GM19467 (cell line): Measurements from ENCODE around the gene ADISSP.

Experiments
- ATAC-seq: cut with Tn5 transposase; IDR thresholded peaks from one replicate; pipeline ENCODE4 v1.9.1; 2021; ENCODE audit warnings: mild to moderate bottlenecking, moderate library complexity; ENCODE audit not compliant: unreplicated experiment

ADISSP gene

DNA sequence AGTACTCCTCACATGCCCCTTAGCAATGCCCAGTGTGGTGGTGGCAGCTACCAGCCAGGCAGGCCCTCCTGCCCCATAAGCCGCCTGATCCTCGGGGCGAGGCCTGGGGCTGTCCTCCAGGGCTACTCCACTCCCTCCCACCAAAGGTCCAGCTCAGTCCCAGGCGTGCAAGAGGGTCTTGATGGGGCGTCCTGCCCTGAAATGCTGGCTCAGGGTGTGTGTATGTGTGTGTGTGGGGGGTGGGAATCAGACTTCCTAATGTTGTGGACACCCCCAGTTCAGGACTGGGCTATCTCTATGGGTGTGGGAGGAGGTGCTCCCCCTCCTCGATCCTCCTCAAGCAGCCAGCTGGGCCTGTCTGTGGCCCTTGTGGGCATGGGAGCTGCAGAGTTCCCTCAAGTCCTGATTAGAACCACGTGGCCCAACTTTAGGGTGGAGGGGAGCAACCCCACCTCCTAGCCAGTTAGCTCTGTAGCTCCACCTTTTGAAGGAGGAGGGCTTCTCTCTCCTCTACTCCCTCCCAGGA lies 27.6 kb downstream of the ADISSP start:
- no peak for ATAC-seq

- ATAC-seq = no peak
Observed at GRCh38 chr20:3739054-3739925, 28.3 kb downstream of the ADISSP start.

DNA sequence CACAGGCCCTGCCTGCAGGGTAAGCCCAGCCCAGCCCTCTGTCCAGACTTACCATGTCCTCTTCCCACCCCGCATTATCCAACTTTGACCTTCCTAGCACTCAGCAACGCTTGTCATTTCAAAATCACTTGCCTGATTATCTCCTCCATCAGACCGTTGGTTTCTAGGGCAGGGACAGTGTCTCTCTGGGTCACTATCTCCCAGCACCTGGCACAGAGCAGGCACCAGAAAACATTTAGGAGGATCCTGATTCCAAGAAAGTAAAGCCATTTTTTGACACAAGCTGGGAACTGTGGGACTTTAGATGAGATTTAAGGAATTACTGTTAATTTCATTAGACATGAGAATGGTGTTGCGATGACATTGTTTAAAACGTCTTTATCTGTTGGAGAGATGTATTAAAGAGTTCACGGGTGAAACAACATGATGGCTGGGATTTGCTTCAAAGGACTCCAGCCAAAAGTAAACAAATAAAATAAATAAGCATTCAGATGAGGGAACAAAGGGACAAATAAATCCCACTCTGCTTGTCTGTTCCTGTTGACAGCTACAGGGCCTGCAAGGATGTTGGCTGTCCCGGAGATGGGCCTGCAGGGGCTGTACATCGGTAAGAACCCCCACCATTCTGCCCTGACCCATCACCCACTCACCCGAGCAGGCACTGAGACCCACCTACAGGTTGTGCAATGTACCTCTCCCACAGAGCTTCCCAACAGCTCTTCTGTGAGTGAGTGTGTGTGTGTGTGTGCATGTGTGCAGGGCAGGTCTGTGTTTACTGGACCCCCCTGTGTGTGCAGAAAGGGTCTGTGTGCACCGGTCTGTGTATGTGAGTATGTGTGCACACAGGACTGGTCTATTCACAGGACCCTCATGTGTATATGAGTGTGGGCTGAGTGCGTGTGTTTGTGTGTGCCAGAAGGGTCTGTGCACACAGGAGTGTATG lies 29.2 kb downstream of the ADISSP start:
- no peak for ATAC-seq

DNA sequence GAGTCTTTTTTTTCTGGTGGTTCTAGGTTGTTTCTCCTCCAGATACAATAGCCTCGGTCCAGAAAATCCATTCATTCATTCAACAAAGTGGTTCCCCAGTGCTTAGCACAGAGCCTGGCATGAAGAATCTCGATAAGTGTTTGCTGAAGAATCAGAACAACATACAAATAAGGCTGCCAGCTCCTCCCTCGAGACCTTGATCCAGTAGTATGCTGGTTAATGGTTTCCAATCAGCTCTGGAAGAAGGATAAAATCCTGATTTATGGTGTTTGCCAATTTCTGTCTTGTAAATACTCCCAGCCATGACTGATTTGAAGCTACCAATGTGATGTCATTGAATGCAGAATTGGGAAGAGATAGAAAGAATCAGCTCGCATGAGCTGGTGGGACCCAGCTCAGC lies 31.8 kb downstream of the ADISSP start:
- no peak for ATAC-seq

- ATAC-seq = no peak
Observed at GRCh38 chr20:3734111-3734843, 33.3 kb downstream of the ADISSP start.

DNA sequence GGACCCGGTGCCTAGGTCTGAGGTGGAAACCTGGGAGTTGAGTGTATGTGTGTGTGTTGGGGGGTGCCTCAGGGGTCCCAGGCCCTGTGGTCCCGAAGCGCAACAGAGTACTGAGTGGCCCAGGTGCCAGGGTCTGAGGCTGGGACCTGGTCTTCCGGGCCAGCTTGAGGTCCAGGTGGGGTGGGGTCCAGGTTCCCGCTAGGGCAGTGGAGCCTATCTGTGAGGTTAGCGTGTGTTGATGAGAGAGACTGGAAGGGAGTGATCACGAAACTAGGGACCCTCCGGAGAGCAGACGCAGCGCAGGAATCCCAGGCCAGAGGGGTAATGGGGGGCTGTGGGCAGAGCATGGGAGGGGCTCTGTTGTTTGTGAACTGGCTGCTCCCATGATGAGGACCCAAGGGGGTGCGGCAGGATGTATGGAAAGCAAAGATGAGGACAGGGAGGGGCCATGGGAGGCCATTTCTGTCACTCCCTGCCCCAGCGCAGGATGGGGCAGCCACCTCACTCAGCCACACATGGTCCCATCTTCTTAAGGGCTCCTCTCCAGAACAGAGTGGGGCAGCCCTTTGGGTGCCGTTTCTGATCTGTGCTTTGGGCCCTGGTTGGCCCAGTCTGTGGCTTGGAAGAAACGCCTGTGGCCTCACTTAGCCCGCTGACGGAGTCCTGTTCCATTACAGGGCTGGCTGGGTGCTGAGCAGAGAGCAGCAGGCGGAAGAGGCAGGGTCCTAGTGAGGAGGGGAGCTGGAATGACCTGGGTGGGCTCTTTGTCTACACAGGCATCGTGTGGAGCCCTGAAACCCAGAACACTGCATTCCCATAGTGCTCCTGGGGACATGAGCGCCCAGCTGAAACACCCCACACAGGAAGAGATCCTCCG lies 34.2 kb downstream of the ADISSP start:
- no peak for ATAC-seq

DNA sequence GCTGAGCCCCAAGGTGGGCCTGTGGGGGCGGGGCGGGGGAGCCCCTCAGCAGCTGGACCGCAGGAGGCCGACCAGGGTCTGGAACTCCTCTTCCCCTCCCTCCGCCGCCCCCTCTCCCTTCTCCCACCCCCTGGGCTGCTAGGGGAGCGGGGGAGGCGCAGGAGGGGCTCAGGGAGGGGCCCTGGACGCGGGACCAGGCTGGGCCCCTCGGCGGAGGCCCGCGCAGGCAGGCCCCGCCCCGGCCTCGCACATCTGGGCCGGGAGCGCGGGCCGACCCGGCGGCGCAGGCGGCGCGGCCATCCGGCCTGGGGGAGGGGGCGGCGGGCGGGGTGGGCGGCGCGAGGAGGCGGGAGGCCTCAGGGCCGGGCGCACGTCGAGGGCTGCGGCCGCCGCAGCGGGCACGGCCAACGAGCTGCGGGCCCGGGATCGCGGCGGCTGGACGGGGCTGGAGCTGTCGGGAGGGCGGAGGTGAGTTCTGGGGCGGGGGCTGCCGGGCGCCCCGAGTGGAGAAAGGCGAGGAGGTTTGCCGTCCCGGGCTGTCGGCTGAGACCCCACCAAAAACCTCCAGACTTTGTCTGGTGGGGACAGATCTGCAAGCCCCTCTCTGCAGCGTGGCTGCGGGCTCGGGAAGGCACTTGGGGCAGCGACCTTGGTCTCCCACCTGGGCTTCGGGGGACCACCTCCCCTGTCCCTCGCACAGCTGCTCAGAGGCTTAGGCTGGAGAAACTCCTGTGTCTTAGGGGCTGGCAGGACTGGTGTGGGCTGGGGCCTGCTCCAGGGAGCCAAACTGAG lies 35.0 kb downstream of the ADISSP start, which contains the start of gene HSPA12B:
TSS of gene HSPA12B (plus strand) at position 359 of the 792 bp plus-strand sequence. CDS start 5,990 bp downstream, outside the sequence.
- no peak for ATAC-seq

DNA sequence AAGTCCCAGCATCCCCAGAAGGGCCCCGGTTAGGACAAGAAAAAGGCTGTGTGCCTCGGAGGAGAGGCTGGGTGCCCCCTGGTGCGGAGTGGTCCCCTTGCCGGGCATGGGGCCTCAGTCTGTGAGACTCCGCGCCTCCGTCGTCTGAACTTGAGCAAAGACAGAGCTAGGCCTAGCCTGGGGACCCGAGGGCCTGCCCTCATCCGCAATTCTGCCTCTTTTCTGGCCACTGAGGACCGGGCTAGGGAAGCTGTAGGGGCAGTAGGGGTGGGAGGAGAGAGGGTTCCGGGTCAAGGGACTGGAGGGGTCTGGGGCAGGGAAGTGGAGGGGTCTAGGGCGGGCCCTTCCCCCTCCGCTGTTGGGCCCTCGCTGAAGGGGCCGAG lies 35.6 kb downstream of the ADISSP start:
- no peak for ATAC-seq

GRCh38 chr20:3730803-3731672 lies 36.5 kb downstream of the ADISSP start:
- no peak for ATAC-seq

- no peak for ATAC-seq
Observed at GRCh38 chr20:3729811-3730540, 37.6 kb downstream of the ADISSP start.

DNA sequence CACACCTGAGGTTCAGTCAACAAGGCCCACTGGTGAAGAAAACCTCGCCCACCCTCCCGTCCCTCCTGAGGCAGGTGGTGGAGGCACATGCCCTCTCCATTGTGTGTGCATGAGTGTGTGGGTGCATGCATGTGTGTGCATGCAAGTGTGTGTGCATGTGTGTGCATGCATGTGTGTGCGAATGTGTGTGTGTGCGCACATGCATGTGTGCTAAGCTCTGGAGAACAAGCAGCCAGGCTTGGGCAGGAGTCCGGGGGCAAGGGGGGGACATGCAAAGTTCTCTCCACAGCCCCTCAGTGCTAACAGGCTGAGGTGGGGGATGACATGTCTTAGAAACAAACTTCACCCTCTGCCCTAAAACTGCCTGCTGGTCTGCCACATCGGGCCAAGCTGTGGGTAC lies 38.2 kb downstream of the ADISSP start:
- no peak for ATAC-seq

GRCh38 chr20:3728876-3729275 lies 38.7 kb downstream of the ADISSP start:
- no peak for ATAC-seq

DNA sequence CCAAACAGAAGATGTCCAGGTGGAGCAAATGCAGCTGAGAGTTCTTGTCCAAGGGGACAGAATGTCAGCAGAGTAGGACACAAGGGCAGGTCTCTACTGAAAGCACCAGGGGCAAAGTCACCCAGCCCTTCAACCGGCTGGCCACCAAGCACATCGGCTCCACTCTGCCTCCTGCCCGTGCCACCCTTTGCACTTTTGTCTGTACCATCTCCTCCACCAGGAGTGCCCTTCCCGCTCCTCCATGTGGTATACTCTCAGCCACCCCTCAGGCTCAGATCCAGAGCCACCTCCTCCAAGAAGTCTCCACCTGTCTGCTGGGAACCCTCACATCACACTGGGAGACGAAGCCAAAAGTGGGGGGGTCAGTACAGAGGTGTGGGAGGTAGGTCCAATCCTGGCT lies 39.2 kb downstream of the ADISSP start:
- ATAC-seq = no peak

- ATAC-seq = no peak
Observed at GRCh38 chr20:3727401-3728021, 40.0 kb downstream of the ADISSP start.

- no peak for ATAC-seq
Observed at GRCh38 chr20:3724356-3724755, 43.2 kb downstream of the ADISSP start.

DNA sequence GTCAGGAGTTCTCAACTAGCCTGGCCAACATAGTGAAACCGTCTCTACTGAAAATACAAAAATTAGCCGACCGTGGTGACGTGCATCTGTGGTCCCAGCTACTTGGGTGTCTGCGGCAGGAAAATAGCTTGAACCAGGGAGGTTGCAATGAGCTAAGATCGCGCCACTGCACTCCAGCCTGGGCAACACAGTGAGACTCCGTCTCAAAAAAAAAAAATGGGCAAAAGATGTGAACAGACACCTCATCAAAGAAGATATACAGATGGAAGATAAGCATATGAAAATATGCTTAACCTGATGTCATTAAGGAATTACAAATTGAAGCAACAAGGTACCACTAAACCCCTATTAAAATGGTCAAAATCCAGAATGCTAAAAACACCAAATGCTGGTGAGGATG lies 44.3 kb downstream of the ADISSP start:
- no peak for ATAC-seq

GRCh38 chr20:3721912-3722311 lies 45.6 kb downstream of the ADISSP start:
- no peak for ATAC-seq
